ENCODE results near the gene PRPF18. TPM values are rescaled to one million over a fixed set of nuclear protein-coding genes. Genes with fewer than 3 reads are reported as not detected.

The PRPF18 gene, protein sequence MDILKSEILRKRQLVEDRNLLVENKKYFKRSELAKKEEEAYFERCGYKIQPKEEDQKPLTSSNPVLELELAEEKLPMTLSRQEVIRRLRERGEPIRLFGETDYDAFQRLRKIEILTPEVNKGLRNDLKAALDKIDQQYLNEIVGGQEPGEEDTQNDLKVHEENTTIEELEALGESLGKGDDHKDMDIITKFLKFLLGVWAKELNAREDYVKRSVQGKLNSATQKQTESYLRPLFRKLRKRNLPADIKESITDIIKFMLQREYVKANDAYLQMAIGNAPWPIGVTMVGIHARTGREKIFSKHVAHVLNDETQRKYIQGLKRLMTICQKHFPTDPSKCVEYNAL
- 43.2 and 45.7 TPM in 2 replicates for total RNA-seq

DNA sequence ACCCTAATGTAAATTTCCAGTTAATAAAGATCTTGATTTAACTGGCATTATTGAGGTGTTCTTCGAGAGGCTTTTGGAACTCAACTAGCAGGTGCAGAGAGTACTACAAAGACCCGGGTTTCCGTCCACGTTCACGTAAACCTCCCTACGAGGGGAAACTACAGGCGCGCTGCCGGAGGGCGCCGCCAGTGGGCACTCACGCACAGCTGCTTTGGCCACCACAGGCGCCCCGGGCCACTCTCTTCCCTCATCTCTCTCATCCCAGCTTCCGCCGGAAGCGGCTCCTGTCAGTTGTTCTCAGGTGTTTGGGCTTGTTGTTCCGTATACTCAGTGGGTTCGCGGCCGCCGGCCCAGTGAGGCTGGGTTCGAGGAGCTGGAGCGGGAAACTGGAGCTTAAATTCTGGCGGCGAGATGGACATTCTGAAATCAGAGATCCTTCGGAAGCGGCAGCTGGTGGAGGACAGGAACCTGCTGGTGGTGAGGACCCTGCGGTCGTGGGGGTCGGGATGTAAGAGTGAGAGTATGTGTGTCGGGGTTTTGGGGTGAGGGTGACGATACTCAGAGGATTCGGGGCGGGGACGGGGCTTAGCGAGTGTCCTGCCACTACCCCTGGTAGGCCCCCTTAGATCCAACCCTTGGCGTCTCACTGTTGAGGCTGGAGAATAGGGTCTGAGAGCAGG is at the start of gene PRPF18:
Gene PRPF18, plus strand, starts transcription at position 290 of the 680 bp plus-strand sequence. Its CDS starts 122 bp downstream, at position 412.

Other genes starting within 250 kb of the PRPF18 start
- gene SEPHS1, start 238.7 kb upstream of the PRPF18 start, total RNA-seq = 24.9 and 33.3 TPM in 2 replicates
- gene BEND7, start 58.0 kb upstream of the PRPF18 start, total RNA-seq = 4.8 and 5.9 TPM in 2 replicates